ENCODE measurements around the gene INPP5D.

Gene INPP5D

DNA sequence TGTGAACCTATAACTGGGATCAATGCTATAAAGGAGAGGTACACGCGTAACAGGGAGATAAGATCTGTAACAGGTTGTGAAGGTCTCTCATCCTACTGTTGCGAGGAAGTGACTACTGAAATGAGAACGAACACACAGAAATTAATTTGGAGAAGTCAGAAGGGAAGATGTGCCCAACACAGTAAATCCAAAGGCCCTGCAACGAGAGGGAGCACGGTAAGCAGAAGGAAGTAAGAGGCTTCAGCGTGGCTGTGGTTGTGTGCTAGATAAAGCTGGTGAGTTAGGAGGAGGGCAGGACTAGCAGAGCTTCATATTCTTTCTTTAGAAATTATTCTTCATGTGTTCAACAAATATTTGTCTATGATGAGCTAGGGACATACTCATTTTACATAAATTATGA, 188.9 kb downstream of the INPP5D start:
- in situ Hi-C loops (cut with HindIII; ENCODE audit: low sequenced_read_pairs), result loop anchor here (25.0 kb wide), 1 partner anchor 387 kb away; the partner anchor contains the start of gene SNORC

DNA sequence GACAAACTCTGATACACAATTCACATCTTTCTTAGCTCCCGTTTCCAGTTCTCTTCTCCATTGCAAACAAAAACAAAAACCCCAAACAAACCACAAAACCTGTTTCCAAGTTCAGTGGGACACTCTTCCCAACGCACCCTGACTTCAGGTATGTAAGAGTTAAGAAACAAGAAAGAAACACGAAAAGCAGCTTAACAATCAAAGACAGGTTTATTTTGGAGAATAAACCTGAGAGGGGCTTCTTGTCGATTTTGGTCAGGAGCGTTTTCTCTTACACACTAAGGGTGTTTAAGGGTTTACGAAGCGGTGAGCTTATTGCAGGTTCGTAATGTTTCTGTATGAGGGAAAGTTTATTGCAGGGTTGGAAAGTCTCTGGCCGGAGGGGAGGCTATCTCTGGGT, 190.4 kb downstream of the INPP5D start:
- in situ Hi-C loops (cut with HindIII; ENCODE audit: low sequenced_read_pairs), result no loop called here

DNA sequence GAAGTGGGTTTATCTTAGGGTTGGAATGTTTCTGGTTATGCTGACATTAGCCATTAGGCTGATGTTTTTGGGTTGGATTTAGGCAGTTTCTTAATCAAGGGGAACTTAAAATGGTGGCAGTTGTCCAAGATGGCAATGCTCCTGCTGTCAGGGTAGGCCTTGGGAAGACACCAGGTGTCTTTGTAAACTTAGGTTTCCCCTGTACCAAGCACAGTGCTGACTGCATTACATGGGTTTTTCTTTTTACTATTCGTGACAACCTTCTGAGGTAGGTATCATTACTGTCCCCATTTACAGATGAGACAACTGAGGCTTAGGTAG, 190.8 kb downstream of the INPP5D start:
- in situ Hi-C loops (cut with HindIII; ENCODE audit: low sequenced_read_pairs), result no loop called here

DNA sequence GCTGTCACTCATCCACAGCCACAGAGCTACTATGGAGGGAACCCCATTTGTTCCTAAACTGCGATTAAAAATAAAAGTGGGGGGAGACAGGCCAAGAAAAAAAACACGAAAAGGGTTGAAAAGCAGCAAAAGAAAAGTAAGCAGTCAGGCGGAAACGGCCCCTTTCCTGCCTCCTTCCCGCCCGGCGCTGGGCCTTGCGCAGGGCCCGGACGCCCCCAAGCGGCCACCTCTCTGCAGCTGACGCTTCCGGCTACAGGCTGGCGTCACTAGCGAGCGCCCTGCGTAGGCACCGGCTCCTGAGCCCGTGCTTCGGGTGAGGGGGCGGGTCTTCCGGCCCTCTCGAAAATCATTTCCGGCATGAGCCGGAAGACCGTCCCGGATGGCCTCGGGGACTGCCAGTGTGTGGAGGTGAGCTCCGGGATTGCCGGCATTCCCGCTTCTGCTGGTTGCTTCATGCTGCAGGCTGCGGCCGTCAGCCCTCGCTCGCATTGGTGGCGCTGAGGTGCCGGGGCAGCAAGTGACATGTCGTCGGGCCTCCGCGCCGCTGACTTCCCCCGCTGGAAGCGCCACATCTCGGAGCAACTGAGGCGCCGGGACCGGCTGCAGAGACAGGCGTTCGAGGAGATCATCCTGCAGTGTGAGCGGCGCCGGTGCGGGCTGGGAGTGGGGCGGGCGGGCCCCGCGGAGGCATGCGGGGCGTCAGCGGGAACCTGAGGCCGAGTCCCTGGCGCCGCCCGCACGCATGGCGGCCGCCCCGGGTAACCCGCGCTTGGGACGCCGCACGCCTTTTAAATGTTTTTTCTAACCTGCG, 191.4 kb downstream of the INPP5D start, which contains the start of gene ATG16L1:
ATG16L1 (plus strand) TSS at position 368 of the 811 bp plus-strand sequence; CDS start at position 523, 155 bp downstream.
- in situ Hi-C loops (cut with HindIII; ENCODE audit: low sequenced_read_pairs), result no loop called here

DNA sequence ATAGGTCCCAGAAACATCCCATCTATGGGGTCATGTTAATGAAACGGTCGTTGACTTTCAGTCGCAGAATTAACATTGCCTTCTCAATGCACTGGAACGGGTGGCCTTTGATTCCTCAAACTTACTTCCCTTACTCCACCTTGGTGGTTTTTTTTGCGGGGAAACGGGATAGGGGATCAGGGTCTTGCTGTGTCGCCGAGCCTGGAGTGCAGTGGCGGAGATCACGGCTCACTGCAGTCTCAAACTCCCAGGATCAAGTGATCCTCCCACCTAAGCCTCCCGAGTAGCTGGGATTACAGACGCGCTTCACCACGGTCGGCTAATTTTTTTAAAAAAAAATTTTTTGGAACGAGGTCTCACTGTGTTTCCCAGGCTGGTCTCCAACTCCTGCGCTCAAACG, 192.1 kb downstream of the INPP5D start:
- in situ Hi-C loops (cut with HindIII; ENCODE audit: low sequenced_read_pairs), result no loop called here

DNA sequence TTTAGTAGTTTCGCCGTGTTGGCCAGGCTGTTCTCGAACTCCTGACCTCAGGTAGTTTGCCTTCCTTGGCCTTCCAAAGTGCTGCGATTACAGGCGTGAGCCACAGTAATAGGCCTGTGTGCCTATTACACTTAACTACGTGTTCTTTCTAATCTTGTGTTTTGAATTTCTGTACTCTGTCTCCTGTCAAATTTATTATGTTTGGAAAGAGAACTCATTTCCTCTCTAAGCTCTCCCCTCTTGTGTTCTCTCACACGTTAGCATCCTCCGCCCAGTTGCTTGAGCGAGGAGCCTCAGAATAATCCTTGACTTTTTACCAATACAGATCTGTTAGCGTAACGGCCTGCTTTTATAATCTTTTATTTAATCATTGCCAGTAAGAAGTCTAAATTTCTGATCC, 195.0 kb downstream of the INPP5D start:
- in situ Hi-C loops (cut with HindIII; ENCODE audit: low sequenced_read_pairs), result no loop called here

DNA sequence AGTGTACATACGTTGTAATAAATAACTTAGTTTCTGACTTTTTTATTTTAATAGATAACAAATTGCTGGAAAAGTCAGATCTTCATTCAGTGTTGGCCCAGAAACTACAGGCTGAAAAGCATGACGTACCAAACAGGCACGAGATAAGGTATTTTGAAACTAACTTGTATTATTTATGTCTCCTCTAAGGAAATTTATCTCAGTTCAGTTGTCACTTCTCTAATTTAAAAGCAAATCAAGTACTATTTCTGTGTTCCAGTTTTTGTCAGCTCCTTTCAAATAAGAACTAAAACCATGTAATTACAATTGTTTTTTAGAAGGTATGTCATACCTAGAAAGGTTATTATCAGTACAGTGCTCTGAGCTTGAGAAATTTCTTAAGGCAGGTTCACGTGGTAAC, 195.9 kb downstream of the INPP5D start:
- in situ Hi-C loops (cut with HindIII; ENCODE audit: low sequenced_read_pairs), result no loop called here

All from DLD1 (cell line).